ENCODE results near the gene MYO16.
"Not testable (repeated sequence)": the region's sequence is repeated elsewhere in the genome, so short reads cannot be mapped to it uniquely, and the experiment has no call there.

MYO16 gene

DNA sequence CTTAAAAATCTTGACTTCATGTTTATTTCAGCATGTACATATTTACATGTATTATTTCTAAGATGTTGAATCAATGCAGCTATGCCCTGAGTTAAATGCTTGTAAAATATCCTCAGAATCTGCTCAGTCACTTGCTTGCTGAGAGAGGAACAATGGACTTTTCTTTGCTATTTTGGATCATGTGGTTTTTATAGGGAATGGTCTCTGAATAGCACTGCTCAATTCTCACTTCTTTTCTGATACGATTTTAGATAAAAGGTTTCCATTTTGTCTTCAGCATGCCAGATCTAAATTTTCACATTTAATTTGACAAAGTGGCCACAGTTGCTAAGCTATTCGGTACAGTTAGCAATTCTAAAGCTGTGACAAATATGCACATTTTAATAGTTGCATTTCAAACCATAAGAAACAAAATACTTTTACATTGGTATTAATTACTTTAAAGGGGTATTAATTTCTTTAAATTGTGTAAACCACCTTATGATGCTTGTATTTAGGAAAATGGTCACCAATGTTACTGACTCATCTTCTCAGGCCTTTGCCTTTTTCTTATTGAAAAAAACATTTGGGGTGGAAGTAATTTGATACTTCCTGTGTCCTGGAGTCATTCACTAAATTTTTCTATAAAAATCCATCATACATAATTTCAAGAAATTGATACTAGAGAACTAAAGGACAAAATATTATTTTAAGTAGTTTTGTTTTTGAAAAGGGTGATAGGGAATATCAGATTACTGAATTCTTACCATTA is 113.5 kb downstream of the MYO16 start:
- no peak for DNase-seq (ENCODE audit: low read depth)

DNA sequence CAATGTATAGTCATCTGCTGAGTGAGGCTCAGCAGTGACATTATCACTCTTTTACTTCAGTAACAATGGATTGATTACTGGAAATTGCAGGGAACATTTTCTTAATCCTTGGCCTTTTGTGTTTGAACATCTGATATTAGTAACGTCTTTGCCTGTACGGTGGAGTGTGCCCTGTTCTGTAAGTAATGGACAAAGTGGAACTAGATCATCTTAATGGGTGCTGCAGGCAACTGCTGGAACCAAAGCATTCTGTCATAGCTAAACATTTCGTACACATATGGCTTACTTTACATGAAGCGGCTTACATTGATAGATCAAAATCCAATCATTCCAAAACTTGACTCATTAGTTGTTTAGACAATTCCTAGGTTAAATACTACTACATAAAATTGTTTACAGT is 114.1 kb downstream of the MYO16 start:
- no peak for DNase-seq (ENCODE audit: low read depth)

- no peak for DNase-seq (ENCODE audit: low read depth)
Measured at GRCh38 chr13:108747843-108748242, 118.4 kb downstream of the MYO16 start.

DNA sequence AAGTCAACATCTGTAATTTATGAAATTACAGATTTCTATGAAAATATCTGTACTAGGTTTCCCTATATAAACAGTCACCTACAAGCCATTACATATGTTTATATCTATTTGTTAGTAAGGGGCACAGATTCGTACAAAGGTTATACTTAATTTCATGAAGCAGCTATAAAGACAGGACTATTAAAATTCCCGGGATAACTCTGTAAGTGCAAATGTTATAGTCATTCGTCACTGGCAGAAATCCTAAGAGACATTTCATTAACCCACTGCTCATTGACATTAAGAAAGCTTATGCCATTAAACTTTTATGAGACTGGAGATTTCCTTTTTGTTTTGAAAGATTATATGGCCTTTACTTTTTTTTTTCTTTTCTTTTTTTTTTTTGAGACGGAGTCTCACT is 122.9 kb downstream of the MYO16 start:
- DNase-seq (ENCODE audit: low read depth): no peak

- no peak for DNase-seq (ENCODE audit: low read depth)
Measured at GRCh38 chr13:108755083-108755482, 125.7 kb downstream of the MYO16 start.

GRCh38 chr13:108760129-108760528 is 130.7 kb downstream of the MYO16 start:
- DNase-seq (ENCODE audit: low read depth): no peak

GRCh38 chr13:108760541-108760940 is 131.1 kb downstream of the MYO16 start:
- DNase-seq (ENCODE audit: low read depth): no peak

- no peak for DNase-seq (ENCODE audit: low read depth)
Measured at GRCh38 chr13:108768035-108768434, 138.6 kb downstream of the MYO16 start.

DNA sequence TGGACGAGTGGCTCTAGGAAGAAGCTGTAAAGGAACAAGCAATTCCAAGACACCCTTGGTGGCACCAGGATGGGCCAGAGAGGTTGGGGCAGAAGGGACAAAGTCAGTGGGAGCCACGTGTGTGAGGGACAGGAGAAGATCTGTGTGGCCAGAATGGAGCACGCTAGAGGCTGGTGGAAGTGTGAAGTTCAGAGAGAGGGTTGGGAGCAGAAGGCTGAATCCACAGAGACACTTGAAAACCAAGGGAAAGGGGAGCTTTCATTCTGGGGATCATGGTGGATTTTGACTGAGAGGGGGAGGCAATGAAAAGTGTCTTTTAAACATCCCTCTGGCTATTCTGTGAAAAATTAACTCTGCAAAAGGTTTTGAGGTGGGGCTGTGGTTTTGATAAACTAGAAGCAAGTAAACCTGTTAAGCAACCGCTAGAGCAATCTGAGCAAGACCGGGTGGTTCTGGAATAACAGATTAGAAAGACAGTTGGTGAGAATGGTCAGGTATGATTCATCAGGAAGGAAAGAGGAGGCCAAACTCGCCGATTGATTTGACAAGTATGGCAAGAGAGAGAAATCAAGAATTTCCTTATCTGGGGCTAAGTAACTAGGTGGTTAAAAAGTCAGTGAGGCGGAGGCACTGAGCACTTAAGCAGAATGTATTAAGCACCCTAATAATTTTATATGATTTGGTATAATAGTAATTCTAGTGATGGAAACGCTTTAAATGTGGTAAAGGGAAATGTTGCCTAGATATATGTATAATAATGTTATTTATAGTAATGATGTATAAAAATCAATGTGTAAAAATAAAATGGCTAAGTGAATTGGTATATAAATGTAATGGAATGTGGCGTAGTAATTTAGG is 140.0 kb downstream of the MYO16 start:
- DNase-seq (ENCODE audit: low read depth): no peak

DNA sequence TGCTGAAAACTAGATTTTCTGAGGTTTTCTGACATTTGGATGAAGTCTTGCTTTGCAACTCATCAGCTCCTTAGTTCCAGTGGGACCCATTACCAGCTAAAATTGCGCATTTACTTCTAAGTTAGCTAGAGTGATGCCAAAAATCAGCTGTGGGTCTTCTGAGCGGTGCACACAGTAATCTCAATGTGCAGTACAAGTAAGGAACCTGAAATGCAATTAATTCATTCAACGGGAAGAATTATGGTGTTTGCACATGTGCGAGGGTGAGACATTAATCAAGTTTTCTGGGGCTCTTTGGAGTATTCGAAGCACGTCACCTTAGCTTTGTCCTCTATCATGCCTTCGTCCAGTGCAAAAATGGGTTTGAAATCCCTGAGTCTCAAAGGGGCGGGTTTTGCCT is 146.2 kb downstream of the MYO16 start:
- no peak for DNase-seq (ENCODE audit: low read depth)

- no peak for DNase-seq (ENCODE audit: low read depth)
Measured at GRCh38 chr13:108776650-108777049, 147.2 kb downstream of the MYO16 start.

DNA sequence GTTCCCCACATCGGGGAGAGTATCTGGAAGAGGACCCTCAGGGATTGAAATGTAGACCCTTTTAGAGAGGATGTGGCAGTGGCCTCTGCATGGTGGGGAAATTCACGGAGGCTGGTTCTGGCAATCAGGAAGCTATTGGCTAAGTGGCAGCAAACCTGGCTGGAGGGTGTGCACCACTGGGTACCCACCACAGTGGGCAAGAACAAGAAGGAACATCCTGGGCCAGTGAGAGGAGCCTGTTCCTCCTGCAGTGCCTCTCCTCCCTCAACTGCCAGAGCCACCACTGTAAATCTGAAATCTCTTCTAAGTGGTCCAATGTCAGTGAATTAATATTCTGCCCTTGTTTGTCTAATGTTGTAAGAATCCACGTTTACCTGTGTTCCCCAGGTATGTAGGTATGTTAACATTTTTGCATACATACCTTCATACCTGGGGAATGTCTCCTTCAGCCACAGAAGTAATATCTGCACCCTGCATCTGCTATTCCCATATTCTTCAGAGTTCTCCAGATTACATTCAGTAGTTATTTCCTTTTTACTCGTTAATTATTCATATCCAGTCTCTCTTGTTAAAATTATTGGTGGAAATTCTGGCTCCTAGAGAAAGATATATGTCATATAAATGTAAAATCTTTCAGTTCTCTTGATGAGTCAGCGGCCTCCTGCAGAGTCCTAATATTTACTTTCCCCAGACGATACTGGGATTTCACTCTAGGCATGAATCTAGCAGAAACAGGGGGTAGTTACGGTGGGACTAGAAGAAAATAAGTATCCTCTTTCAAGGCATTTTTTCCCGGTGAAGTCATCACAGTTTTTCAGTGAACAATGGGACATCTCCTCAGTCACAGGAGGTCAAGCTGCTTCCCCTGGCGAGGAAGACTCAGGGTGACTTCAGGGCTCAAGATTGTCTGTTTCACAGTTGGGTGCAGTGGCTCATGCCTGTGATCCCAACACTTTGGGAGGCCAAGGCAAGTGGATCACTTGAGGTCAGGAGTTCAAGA is 148.3 kb downstream of the MYO16 start:
- no peak for DNase-seq (ENCODE audit: low read depth)

GRCh38 chr13:108779308-108779707 is 149.9 kb downstream of the MYO16 start:
- no peak for DNase-seq (ENCODE audit: low read depth)

- no peak for DNase-seq (ENCODE audit: low read depth)
Measured at GRCh38 chr13:108780706-108781105, 151.3 kb downstream of the MYO16 start.

DNA sequence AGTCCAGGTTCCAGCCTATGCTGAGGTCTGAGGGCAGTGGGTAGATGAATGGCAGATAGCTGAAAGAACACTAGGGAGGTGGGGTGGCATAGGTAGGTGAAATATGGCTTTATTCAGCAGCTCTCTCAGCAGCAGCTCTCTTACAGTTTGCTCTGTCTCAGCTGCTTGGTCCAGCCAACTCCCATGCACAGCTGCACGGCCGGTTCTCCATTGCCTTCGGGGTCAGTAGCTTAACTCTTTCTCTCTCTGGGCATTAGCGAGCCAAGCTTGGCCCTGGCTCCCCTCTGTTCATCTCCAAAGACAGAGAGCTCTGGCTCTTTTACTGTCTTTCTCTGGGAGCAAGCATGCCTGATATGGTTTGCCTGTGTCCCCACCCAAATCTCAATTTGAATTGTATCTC is 151.9 kb downstream of the MYO16 start:
- DNase-seq (ENCODE audit: low read depth): no peak

- not testable (repeated sequence) for DNase-seq (ENCODE audit: low read depth)
Measured at GRCh38 chr13:108782480-108782879, 153.1 kb downstream of the MYO16 start.

DNA sequence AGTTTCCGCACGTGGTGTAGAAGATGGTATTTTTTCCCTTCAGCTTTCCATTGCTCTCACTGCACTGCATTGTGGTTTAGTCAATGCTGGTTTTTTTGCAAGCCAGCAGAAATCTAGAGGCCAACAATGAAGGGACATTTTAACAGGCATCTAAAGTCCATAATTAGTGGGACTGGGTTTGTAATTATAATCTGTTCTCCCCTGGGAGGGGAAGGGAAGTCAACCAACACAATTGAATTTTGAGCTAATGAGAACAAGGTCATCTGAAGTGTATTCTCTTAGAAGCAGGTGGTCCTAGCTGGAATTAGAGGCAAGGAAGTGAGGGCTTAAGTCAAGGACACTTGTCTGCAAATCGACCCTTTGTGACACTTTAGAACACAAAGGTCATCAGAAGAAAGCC is 156.4 kb downstream of the MYO16 start:
- DNase-seq (ENCODE audit: low read depth): no peak

- DNase-seq (ENCODE audit: low read depth): no peak
Measured at GRCh38 chr13:108786456-108787200, 157.2 kb downstream of the MYO16 start.

DNA sequence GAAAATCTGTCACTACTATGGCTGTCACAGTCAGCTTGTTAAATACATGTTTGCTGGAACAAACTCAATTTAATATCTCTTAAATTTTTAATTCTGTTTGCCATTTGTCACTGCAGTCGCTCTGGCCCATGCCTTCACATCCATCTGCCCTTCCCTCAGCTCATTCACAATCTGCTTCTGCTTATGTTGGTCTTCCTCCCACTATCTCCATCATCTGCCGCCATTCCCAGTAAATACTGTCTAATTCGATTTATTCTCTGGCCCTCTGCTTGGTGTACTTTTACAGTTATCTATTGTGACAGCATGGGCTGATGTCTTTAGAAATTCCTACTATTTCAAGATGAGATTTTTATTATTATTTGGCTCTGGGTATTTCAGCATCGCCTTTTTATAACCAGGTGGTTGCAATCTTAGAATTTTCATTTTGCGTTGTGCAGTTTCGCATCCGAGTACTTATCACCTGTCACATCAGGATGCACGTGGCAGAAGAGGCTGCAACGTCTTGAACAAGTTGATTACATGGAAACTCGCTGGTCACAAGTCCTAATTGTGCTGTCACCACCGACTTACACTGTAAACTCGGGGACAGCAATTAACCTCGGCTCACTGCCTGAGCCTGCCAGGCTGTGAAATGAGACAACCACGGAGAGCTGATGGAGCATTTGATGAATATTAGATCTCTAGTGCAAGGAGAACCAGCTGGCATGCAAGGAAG is 158.4 kb downstream of the MYO16 start:
- DNase-seq (ENCODE audit: low read depth): no peak

DNA sequence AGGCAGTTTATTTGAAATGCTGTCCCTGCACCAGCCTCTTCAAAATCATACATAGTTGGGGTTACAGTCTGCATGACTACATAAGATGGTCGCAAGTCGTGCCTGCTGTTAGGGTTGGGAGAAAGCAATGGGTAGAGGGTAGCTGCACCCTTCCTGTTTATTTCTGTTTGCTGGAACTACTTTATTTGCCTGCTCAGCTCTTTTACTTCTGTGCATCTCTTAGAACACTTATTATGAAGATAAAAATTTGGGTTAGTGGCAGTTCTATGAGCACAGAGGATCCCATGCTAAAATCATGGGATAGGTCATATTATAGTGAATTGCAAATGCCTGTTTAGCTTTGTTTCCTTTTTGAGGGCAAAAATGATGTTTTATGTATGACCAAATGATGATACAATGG is 160.1 kb downstream of the MYO16 start:
- no peak for DNase-seq (ENCODE audit: low read depth)

- no peak for DNase-seq (ENCODE audit: low read depth)
Measured at GRCh38 chr13:108795841-108796240, 166.4 kb downstream of the MYO16 start.

Measured in fibroblast of gingiva (primary cell).